GM18498 (cell line): ENCODE measurements around the gene PSMD6.

Experiments
- ATAC-seq: cut with Tn5 transposase; IDR thresholded peaks from one replicate; pipeline ENCODE4 v1.9.1; 2021; ENCODE audit warnings: mild to moderate bottlenecking, moderate library complexity; ENCODE audit not compliant: unreplicated experiment

PSMD6 gene

DNA sequence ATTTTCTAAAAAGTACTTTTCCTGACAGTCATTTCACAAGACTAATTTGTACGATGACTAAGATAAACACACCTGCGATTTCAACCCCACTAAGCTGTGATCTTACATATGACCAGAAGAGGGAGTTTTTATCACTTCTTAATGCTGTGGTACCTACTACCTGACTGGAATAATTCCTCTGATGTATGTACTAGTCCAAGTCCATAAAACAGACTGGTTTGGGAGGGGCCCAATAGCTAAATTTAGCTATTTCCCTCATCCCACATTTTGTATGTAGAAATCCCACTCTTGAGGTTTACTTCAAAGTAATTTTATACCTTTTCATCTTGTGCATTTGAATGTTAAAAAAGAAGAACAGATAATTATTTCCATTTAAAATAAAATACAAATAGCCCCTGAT lies 61.4 kb downstream of the PSMD6 start:
- ATAC-seq, result peak; percentile 86
